HG03457 (cell line): ENCODE results near the gene DAPK2.
"Not testable (repeated sequence)": the region's sequence is repeated elsewhere in the genome, so short reads cannot be mapped to it uniquely, and the experiment has no call there.

Experiments used
- ATAC-seq: cut with Tn5 transposase; IDR thresholded peaks from one replicate; pipeline ENCODE4 v1.9.1; 2021; ENCODE audit warnings: moderate number of reproducible peaks; ENCODE audit not compliant: unreplicated experiment

Gene DAPK2

DNA sequence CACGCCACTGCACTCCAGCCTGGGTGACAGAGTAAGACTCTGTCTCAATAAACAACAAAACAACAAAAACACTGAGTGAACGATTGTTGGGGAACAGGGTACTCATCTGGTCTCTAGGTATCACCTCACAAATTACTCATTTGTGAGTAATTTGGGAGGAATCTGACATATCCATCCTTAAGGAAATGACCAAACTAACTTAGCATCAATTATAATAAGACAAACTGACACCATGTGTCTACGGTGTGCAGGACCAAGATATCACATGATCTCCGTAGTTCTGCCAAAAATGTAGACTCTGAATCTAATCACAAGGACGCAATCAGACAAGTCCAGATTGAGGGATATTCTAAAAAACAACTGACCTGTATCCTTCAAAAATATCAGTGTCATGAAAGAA is 12.0 kb upstream of the DAPK2 start:
- ATAC-seq: no peak

DNA sequence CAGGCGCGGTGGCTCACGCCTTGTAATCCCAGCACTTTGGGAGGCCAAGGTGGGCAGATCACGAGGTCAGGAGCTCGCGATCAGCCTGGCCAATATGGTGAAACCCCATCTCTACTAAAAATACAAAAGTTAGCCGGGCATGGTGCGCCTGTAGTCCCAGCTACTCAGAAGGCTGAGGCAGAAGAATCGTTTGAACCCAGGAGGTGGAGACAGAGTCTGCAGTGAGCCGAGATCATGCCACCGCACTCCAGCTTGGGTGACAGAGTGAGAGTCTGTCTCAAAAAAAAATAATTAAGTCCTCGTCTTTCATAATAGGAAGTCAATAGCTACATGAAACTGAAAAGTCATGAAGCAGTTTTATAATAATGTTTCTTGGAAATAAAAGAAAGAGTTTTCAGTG is 7.4 kb upstream of the DAPK2 start:
- ATAC-seq: not testable (repeated sequence)

DNA sequence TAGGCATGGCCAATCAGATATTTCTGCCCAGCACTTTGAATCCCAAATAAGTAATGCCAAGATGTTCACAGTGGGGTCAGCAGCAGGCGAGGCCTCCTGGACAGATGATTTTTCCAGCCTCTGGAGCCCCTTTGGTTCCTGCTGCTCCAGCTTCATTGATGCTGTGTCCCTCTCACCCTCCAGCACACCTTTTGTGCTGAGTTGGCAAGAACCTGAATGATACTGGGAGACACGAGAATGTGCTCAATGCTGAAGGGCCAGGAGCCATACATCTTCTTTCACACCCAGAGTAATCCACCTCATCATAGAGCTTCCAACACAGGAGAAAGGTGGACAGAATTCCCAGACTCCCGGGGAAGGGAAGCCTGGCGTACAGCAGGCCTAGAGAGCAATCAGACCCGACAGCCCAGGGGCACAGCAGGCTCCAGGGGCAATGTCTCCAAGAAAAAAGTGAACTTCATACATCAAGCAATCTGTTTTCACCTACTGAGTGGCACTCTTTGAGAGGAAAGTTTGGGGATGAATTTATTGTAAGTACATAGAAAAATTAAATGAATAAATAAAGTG is 6.7 kb upstream of the DAPK2 start:
- ATAC-seq: no peak

DNA sequence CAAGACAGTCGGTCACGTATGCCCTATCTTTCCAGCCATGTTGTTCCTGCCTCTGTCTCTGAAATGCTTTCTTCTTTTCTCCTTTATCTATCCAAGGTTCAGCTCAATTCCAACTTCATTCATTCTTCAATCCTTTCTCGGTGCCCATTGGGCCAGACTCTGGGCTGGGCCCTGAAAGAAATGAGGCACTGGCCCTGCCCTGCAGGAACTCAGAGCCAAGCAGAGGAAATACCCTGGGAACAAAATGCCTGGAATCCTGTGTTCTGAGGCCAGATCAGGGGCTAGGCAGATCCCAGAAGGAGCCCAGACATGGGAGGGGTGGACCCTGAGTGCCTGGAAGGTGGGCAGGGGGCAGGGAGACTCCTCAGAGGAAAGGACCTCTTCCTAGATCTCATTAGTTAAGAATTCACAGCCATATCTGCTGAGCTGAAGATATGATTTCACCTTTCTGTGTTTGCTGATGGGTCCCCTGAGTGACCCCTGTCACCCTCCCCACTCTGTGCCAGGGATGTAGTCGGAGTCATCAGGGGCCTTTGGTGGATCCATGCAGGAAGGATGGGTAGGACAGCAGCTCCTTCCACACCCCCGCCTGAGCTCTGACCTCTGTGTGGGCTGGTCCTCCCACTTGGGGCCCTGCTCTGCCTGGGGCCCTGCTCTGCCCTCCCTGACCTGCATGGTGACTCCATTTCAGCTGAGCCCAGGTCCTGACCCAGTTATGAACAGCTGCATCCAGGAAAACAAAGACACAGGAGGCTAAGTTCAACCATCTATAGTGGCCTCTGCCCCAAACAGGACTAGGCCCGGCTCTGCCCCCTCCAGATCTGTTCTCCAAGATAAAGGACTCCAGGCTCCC is 5.3 kb upstream of the DAPK2 start:
- no peak for ATAC-seq

DNA sequence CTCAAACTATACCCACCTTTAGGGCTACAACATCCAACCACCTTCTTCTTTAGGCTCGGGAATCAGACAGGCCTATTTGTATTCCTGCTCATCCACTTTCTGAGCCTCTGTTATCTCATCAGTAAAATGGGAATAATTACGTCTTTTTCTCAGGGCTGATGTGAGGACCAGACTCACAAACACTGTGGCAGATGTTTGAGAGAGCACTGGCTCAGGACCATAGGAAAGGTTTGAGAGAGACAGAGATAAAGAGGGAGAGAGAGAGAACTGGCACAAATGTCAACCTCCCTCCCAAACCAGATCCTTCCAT is 4.8 kb upstream of the DAPK2 start:
- no peak for ATAC-seq

DNA sequence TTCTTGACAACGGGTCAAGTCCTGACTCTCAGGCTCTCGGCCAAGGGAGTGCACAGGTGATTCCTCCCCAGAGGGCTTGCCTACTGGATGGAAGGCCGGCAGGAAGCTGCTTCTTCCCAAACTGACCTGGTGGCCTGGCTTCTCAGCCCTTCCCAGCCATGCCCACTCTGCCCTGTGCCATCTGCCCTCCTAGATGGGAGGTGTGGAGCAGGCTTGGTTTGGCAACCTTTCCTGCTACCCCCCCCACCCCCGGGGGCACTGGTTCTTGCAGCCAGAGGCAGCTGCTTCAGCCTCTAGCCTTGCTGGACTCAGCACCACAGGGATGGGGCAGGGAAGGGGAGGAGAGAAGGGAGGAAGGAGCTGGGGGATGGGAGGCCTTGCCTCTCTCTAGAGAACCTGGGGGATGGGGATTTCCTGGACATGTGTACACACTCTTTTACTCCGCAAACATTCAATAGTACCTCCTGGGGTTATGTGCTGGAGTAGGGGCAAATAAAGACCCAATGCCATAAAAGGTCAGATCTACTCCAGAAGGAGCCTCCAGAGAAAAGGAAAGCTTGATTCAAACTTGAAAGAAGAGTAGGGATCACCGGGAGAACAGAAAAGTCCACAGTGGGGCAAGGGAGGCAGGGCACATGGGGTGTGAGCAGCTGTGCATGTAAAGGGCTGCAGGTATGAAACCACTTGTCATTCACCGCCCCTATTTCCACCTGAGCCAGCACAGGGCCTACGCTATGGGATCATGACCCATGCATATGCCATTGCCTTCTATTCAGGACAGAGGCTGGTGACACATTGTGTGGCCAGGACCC is 4.2 kb upstream of the DAPK2 start:
- no peak for ATAC-seq

DNA sequence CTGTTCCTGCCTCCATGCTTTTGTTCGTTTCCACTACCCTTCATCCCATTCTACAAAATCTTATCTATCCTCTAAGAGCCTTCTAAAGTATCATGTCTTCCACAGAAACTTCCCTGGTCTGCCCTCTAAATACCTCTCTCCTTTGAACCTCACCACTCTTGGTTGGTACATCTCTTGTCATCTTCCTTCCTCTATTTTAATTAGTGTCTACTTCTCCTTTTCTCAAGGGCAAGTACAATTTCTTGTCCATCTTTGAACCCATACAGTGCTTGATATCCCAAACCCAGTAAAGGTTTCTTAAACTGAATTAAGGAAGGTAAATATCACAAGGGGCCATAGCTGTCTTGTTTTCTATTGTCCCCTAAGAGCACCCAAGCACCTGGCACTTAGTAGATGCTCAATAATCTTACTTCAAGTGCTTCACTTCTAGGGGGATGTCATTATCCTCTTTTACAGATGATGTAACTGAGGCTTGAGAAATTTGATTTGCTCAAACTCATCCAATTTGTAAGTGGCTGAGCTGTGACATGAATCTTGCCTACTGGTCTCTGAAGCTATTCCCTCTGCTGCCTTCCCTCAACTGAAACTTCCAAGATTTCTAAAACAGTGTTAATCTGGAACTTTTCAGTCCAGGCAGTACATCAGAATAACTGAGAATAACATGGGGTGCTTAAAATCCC is 2.6 kb upstream of the DAPK2 start:
- no peak for ATAC-seq

DNA sequence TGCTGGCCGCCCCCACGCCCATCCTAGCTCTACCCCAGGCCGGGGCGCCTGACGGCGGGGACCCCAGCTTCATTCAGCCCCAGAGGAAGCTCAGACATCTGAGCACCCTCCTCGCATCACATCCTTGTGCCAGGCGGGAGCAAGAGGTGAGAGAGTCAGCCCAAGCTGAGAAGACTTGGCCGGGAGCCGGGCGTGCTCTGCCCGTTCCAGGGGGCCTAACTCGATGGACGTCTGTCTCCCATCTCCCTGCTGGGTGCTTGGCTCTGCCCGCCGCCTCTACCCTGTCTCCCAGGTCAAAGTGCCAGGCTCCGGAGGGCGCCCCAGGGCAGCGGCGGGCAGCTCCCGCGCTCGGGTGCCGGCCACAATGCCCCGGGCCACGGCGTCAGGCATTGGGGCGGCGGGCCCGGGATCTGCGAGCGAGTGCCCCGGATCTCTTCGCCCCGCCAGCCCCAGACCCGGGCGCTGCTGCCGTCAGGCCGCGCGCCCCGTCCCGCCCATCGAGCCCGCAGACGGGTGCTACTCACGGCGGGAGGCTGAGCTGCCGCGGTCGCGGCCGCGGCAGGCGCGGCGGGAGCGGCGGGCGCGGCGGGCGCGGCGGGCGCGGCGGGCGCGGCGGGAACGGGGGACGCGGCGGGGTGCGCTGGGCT is 388 bp downstream of the DAPK2 start:
- no peak for ATAC-seq

DNA sequence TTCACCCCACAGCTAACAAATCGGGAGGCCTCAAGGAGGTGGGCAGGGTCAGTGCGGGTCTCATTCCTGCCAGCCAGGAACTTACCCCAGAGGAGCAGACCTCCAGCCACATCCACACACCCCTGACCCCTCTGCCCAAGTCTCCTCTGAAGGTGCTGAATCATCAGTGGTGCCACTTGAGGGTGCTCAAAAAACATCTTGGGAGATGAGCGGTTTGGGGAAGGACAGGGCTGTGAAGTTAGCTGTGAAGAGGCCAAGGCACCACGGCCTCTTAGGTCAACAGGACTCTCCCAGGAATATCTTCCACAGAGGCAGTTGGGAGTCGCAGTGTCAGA is 1.2 kb downstream of the DAPK2 start:
- ATAC-seq: no peak

DNA sequence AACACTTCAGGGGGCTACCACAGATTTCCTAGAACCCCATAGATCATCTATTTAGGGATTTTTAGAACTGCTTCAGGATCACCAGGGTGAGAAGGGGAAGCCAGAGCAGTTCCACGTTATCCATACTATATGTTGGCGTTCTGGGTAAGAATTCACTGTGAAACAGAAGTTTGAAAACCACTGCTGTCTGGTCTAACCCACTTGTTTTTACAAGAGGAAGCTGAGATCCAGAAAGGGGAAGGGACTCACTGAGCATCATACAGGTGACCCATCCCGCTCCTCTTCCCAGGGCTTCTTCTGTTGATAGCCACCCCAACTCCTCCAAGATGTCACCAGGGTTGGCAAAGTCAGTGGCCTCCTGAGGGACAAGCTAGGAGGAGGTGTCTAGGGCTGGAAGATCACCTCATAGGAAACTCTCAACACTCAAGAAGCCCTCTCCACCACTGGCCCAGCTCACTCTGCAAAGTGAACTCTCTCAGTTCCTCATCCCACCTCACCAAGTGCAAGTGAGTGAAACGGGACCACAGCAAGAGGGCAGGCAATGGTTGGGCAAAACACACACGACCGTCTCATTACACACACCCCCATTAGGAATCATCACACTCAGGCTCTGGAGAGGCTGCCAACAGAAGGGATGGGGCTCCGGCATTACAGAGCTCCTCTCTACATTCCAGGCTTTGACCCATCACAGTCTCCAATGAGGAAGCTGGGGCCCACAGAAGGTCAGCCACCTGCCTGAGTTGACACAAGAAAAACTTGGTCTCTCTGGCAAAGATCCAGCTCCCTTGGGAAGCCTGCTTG is 1.8 kb downstream of the DAPK2 start:
- ATAC-seq: no peak

DNA sequence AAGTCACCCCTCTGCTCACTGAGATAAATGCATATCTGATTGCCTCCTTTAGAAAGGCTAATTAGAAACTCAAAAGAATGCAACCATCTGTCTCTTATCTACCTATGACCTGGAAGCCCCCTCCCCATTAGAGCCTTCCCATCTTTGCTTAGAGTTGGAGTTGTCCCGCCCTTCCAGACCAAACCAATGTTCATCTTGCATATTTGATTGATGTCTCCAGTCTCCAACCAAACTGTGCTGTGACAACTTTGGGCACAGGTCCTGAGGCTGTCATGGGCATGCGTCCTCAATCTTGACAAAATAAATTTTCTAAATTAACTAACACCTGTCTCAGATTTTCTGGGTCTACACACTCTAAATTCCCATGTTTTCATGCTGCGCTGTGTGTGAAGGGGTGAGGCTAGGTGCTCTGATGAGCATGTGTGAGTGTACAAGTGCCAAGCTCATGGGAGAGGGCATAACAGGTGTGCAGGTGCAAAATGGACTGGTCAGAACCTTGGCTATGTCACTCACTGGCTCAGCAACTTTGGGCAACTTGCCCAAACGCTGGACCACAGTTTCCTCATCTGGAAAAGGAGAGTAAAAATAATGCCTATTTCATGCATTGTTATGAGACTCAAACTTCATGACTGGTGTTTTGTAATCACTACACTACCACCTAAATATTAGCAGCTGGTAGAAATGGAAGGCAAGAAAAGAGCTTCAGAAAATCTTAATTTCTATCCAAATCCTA is 7.2 kb downstream of the DAPK2 start:
- no peak for ATAC-seq

DNA sequence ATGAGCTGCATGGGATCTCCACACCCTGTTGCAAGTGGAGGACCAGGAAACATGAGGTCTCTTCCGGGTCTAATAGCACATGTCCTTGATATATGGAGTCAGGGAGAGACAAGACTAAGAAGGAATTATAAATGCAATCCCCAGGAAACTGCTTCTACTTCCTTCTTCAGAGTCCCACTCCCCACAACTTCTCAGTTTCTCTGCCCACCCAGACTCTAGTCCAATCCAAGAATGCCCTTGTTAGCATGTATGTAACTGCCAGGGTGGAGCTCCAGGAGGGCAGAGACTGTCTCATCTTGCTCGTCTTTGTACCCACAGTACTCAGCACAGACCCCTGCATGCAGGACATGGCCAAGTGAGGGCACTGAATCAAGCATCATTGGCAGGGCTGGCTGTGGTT is 8.3 kb downstream of the DAPK2 start:
- ATAC-seq: no peak

DNA sequence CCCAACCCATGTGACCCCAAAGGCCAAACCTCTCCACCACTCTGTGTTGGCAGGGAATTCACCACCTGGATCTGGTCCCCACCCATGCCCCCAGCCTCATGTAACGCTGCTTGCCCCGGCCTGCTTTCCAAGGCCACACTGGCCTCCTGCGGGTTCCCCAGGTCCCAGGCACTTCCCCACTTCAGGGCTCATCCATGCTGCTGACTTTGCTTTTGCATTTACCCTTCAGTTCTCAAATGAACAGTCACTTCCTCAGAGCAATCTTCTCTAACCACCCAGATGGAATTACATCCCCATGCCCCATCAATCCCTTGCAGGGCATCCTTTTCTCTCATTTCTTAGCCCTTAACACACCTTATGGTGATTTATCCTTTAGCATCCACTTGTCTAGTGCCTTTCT is 9.2 kb downstream of the DAPK2 start:
- no peak for ATAC-seq

DNA sequence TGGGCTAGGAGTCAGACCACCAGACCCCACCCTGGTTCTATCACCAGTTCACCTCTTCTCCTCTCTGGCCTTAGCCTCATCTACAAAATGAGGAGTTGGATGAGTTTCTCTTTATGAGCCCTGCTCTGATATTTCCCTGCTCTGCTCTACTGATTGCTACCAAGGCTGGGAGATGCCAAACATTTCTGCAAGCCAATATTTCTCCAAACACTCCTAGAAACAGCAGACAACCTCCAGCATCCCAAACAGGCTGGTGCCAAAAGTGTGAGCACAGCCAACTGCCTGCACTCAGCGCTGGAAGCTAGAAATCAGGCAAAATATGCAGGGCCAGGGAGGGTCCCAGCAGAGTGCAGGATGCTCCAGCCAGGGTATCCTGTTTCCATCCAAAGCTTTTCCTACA is 10.8 kb downstream of the DAPK2 start:
- no peak for ATAC-seq

DNA sequence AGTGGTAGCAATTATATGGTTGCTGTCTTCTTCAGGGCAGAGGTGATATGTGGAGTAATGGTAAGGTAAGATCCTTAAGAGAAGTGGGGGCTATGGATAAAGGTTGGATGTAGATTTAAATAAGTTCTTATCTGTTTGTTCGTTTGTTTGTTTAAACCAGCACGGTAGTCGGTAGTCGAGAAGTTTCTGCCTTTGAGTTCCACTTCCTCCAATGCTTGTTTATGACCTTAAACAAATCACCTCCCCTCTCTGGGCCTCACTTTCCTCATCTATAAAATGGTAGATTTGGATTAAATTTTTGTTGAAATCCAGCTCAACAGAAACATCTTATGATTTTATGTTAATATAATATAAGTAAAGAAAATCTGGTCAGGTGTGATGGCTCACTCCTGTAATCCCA is 11.8 kb downstream of the DAPK2 start:
- no peak for ATAC-seq

DNA sequence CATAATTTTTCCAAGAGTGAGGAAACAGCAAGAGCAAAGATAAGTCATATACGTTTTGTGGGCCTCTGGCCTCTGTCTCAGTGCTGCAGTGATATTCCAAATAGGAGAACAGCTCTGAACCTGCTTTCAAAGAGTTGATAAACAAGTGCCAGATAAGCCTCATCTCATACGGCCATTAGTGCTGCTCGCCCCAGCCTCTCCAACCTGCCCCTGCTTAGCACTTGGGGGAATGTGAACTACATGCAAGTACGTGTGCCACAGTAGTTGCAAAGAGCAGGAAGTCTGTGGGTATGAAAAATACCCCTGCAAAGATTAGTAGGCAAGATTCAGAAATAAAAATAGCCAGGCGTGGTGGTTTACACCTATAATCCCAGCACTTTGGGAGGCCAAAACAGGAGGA is 14.0 kb downstream of the DAPK2 start:
- ATAC-seq: no peak

DNA sequence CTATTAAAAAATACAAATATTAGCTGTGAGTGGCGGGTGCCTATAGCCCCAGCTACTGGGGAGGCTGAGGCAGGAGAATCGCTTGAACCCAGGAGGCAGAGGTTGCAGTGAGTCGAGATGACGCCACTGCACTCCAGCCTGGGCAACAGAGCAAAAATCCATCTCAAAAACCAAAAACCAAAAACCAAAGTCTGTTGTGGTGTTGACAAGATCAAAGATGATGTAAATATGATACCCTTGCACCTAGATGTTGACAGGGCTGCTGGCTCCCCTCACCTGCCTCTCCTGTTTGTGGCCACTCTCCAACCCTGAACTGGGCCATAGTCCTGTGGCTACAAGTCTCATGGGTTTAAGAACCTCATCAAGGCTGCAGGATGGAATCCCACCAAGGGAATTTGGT is 16.2 kb downstream of the DAPK2 start:
- ATAC-seq: no peak

DNA sequence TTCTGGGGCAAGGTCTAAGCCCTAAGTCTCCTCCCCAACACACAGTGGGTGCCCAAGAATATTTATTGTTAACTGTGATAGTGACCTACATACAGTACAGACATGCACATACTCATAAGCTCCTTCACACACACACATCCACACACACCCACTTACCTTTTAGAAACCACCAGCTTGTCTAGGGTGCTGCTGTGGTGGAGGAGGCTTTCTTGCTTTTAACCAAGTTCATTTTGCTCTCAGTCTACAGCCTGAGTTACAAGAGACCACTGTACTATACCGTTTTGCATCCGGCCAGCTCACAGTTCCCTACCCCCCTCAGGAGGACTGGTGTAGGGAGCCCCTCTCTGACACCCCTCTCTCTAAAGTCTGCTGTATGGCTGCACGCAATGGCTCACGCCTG is 16.7 kb downstream of the DAPK2 start:
- ATAC-seq: no peak

DNA sequence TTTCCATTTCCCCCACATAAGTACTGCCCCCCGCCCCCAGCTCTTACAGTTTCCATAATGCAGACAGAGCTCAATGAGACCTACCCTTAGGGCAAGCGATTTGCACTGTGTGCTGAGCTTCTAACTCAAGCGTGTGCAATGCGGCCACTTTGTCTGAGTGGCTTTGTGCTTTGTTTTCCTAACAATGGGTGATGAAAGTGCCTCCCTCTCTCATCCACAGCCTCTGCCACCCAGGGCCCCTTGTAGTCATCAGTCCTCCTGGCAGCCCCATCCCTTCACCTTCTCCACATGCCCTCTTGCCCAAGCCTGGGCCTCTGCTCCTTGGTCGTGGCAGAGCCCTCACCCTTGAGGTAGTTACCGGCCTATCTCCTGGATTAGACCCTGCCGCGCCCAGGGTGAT is 17.2 kb downstream of the DAPK2 start:
- no peak for ATAC-seq

DNA sequence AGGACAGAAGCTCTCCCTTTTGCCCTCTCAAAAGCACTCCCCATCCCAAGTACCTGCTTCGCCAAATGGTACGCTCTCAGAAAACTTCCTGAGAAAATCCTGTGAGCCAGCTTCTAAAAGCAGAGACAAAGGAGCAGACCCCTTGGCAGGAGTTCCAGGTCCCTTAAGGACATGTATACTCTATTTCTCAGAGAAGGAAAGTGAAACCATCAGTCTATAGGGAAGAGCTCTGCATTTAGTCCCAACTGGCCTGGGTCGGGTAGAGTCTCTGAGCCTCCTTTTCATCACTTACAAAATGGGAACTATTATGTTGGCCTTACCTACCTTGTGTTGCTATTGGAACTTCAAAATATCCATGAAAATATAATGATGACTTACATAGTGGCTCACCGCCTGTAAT is 19.7 kb downstream of the DAPK2 start:
- no peak for ATAC-seq
